HK-2 (cell line): Measurements from ENCODE around the gene CDH2.
"Not testable (repeated sequence)": the region's sequence is repeated elsewhere in the genome, so short reads cannot be mapped to it uniquely, and the experiment has no call there.

Experiments
- DNase-seq: peaks from one replicate; pipeline ENCODE4 v3.0.0-alpha.2; 2018; ENCODE audit not compliant: unreplicated experiment

CDH2 gene

GRCh38 chr18:27921392-27921791, 255.5 kb downstream of the CDH2 start:
- DNase-seq = no peak

GRCh38 chr18:27920836-27921235, 256.1 kb downstream of the CDH2 start:
- DNase-seq = no peak

DNA sequence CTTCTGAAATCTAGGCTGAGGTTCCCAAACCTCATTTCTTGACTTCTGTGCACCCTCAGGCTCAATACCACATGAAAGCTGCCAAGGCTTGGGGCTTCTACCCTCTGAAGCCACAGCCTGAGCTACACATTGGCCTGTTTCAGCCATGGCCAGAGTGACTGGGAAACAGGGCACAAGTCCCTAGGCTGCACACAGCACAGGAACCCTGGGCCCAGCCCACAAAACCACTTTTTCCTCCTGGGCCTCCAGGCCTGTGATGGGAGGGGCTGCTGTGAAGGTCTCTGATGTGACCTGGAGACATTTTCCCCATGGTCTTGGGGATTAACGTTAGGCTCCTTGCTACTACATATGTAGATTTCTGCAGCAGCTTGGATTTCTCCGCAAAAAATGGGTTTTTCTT, 270.7 kb downstream of the CDH2 start:
- not testable (repeated sequence) for DNase-seq

GRCh38 chr18:27903906-27904305, 273.0 kb downstream of the CDH2 start:
- no peak for DNase-seq

- no peak for DNase-seq
Observed at GRCh38 chr18:27901424-27902226, 275.3 kb downstream of the CDH2 start.
